HEK293T (cell line): ENCODE measurements around the gene TJP1.

Source experiments
- CTCF ChIA-PET: fragments of 350-600 bp; formaldehyde crosslinking; extraction: SDS; loops from one replicate; lab custom pipeline; 2021; ENCODE audit warnings: antibody characterized with exemption, inconsistent platforms; lab: Yijun Ruan, JAX
- POLR2A ChIA-PET: fragments of 350-600 bp; formaldehyde crosslinking; extraction: SDS; loops from one replicate; lab custom pipeline; 2020; ENCODE audit warnings: antibody characterized with exemption, inconsistent platforms; lab: Yijun Ruan, JAX
- DNase-seq: peaks from one replicate; pipeline ENCODE4 v3.0.0; 2012; ENCODE audit warnings: mixed read lengths; ENCODE audit errors: extremely low spot score
- ARNT ChIP-seq: fragments of 450-650 bp; IDR thresholded peaks from 2 replicates; pipeline ENCODE4 v1.6.1; 2017; ENCODE audit warnings: mild to moderate bottlenecking
- BHLHE40 ChIP-seq: fragments of 450-650 bp; IDR thresholded peaks from 2 replicates; pipeline ENCODE4 v1.6.1; 2016; ENCODE audit warnings: mild to moderate bottlenecking, moderate library complexity, borderline replicate concordance
- CTBP1 ChIP-seq: fragments of 450-650 bp; IDR thresholded peaks from 2 replicates; pipeline ENCODE4 v1.6.1; 2016; ENCODE audit warnings: borderline replicate concordance
- ELF4 ChIP-seq: fragments of 450-650 bp; IDR thresholded peaks from 2 replicates; pipeline ENCODE4 v1.6.1; 2017; ENCODE audit warnings: antibody characterized with exemption
- FOXA1 ChIP-seq: fragments of 450-650 bp; IDR thresholded peaks from 2 replicates; pipeline ENCODE4 v1.6.1; 2016; ENCODE audit warnings: mild to moderate bottlenecking
- FOXK2 ChIP-seq: fragments of 450-650 bp; IDR thresholded peaks from 2 replicates; pipeline ENCODE4 v1.6.1; 2016; ENCODE audit warnings: mild to moderate bottlenecking
- FOXM1 ChIP-seq: fragments of 450-650 bp; IDR thresholded peaks from 2 replicates; pipeline ENCODE4 v1.6.1; 2017; ENCODE audit warnings: mild to moderate bottlenecking, borderline replicate concordance
- HDGF ChIP-seq: fragments of 450-650 bp; IDR thresholded peaks from 2 replicates; pipeline ENCODE4 v1.6.1; 2017; ENCODE audit warnings: antibody characterized with exemption, borderline replicate concordance
- L3MBTL2 ChIP-seq: fragments of 450-650 bp; conservative IDR thresholded peaks from 2 replicates; pipeline ENCODE4 v1.6.1; 2016; ENCODE audit warnings: mild to moderate bottlenecking
- LEF1 ChIP-seq: fragments of 450-650 bp; IDR thresholded peaks from 2 replicates; pipeline ENCODE4 v1.6.1; 2017; ENCODE audit warnings: mild to moderate bottlenecking, borderline replicate concordance
- NFRKB ChIP-seq: fragments of 450-650 bp; IDR thresholded peaks from 2 replicates; pipeline ENCODE4 v1.6.1; 2016; ENCODE audit warnings: mild to moderate bottlenecking, moderate library complexity
- SP1 ChIP-seq: fragments of 450-650 bp; IDR thresholded peaks from 2 replicates; pipeline ENCODE4 v1.6.1; 2017
- SUZ12 ChIP-seq: fragments of 450-650 bp; IDR thresholded peaks from 2 replicates; pipeline ENCODE4 v1.6.1; 2016; ENCODE audit warnings: mild to moderate bottlenecking
- TARDBP ChIP-seq: fragments of 450-650 bp; IDR thresholded peaks from 2 replicates; pipeline ENCODE4 v1.6.1; 2016
- ZNF384 ChIP-seq: fragments of 450-650 bp; IDR thresholded peaks from 2 replicates; pipeline ENCODE4 v1.6.1; 2016
- TF ChIP-seq, protein P1 (sequence below): fragments of 450-650 bp; IDR thresholded peaks from 2 replicates; pipeline ENCODE4 v1.6.1; 2016

TJP1 gene

DNA sequence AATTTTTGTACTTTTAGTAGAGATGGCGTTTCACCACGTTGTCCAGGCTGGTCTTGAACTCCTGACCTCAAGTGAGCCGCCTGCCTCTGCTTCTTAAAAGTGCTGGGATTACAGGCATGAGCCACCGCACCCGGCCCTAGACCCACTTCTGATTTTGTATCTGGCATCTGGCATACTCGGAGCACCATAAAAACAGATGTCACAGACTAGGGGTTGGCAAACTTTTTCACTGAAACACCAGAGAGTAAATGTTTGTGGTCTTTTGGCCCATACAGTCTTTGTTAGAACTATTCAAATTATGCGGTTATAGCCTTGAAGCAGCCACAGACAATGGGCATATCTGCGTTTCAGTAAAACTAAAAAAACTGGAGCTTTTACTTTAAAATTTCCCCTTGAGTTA is 110.7 kb downstream of the TJP1 start:
- ChIA-PET POLR2A (no interaction called here), CTCF (no interaction called here)
- TF ChIP-seq TARDBP (no peak), ARNT (no peak), SP1 (no peak), FOXA1 (no peak), CTBP1 (no peak), NFRKB (no peak), LEF1 (no peak), SUZ12 (no peak)
- TF ChIP-seq, protein P1, sequence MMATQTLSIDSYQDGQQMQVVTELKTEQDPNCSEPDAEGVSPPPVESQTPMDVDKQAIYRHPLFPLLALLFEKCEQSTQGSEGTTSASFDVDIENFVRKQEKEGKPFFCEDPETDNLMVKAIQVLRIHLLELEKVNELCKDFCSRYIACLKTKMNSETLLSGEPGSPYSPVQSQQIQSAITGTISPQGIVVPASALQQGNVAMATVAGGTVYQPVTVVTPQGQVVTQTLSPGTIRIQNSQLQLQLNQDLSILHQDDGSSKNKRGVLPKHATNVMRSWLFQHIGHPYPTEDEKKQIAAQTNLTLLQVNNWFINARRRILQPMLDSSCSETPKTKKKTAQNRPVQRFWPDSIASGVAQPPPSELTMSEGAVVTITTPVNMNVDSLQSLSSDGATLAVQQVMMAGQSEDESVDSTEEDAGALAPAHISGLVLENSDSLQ: no peak
- no peak for DNase-seq

DNA sequence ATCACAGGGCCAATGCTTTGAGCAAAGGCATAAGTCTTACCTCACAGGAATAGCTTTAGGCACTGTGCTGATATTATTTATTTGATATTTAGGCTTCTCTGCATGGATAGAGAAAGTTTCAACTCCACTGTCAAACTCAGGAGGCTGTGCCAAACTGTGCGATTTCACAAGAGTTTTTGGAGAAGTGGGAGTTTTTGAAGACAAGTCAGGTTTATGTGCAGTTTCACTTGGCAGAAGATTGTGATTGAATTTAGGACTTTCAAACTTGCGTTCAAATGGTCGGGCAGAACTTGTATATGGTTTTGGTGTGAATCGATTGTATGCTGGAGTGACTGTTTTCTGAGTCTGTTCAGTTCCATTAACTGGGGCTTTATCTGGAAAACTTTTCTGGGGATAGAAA is 113.7 kb downstream of the TJP1 start:
- DNase-seq: no peak
- no peak for TF ChIP-seq ARNT
- TF ChIP-seq NFRKB: no peak
- no peak for TF ChIP-seq FOXM1
- no peak for TF ChIP-seq TARDBP
- TF ChIP-seq L3MBTL2: no peak
- POLR2A ChIA-PET: no interaction called here
- CTCF ChIA-PET: no interaction called here

DNA sequence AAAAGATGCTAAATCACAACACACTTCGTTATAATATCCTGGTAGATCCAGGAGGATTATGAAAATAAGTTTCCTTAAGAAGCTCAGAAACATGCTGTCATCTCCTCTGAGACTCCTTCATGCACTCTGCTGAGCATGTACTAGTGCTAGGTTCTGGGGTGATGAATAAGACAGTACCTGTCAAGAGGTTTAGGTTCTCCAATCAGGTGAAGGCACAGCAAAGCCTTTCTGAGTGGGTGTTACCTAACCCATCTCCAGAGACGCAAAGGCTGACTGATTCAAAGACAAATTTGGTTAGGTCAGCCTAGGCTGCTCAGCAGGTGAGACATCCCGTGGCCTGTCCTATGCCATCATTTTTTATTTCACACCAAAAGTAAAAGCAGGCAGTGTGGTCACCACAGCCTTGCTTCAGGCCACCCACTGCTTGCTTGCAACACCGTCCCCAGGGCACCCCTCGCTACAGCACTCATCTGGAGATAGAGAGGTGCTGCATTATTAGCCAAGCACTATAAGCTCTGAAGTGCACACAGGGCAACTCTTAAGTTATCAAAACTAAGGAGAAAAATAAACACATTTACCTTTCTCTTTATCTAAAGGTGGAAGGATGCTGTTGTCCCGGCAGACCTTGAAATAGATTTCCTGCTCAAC is 117.2 kb downstream of the TJP1 start:
- no peak for DNase-seq
- TF ChIP-seq FOXA1: no peak
- no peak for TF ChIP-seq FOXM1
- no peak for TF ChIP-seq NFRKB
- no peak for TF ChIP-seq CTBP1
- TF ChIP-seq ARNT: no peak
- TF ChIP-seq SUZ12: no peak
- no peak for TF ChIP-seq BHLHE40
- no peak for TF ChIP-seq ELF4
- no peak for TF ChIP-seq TARDBP
- TF ChIP-seq HDGF: no peak
- TF ChIP-seq L3MBTL2: no peak
- TF ChIP-seq FOXK2: no peak
- TF ChIP-seq, protein P1: no peak
- TF ChIP-seq LEF1: no peak
- no peak for TF ChIP-seq SP1
- no peak for TF ChIP-seq ZNF384
- ChIA-PET CTCF (no interaction called here), POLR2A (no interaction called here)

DNA sequence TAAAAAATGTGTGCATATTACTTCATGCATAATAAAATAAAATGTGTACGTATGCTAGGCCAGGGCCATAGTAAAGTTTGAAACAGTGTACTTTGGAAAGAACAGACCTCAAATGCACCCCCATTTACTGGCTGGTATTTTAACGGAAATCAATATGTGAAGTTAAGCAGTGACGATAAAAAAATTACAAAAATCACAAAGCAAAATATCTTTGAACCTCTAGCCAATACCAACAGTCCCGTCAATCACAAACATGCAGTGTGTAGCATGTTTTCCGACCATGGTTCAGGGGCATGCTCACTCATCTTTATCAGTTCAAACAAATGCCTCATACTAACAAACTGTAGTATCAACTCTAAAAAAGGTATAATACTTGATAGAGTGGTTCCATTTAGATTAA is 121.1 kb downstream of the TJP1 start:
- POLR2A ChIA-PET: no interaction called here
- no peak for DNase-seq
- no peak for TF ChIP-seq SP1
- TF ChIP-seq LEF1: no peak
- no peak for TF ChIP-seq ARNT
- TF ChIP-seq L3MBTL2: no peak
- no peak for TF ChIP-seq FOXM1
- no peak for TF ChIP-seq BHLHE40
- TF ChIP-seq SUZ12: no peak
- TF ChIP-seq CTBP1: no peak
- no peak for TF ChIP-seq ELF4
- no peak for TF ChIP-seq ZNF384
- no peak for TF ChIP-seq FOXA1
- TF ChIP-seq NFRKB: no peak
- TF ChIP-seq FOXK2: no peak
- TF ChIP-seq, protein P1: no peak
- no peak for TF ChIP-seq HDGF
- no peak for TF ChIP-seq TARDBP
- CTCF ChIA-PET: no interaction called here

DNA sequence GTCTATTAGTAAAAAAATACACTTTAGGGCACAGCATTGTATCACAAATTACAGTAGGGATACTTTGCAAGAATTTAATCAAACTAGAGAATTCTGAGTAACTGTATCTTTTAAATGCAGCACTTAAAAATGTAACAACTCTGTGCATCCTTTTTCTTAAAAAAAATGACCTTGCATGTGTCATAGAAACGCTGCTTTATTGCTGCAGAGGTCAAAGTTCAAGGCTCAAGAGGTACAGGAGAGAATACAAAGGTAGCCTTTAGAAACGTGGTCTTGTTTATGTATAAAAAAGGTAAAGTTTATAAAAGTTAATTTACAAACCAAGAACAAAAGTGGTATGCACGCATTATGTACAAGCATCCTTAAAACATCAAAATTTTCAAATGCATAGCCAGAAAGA is 122.0 kb downstream of the TJP1 start:
- TF ChIP-seq FOXA1: no peak
- no peak for TF ChIP-seq ZNF384
- TF ChIP-seq L3MBTL2: no peak
- TF ChIP-seq ELF4: no peak
- TF ChIP-seq SP1: no peak
- ChIA-PET POLR2A (no interaction called here), CTCF (no interaction called here)
- no peak for DNase-seq

DNA sequence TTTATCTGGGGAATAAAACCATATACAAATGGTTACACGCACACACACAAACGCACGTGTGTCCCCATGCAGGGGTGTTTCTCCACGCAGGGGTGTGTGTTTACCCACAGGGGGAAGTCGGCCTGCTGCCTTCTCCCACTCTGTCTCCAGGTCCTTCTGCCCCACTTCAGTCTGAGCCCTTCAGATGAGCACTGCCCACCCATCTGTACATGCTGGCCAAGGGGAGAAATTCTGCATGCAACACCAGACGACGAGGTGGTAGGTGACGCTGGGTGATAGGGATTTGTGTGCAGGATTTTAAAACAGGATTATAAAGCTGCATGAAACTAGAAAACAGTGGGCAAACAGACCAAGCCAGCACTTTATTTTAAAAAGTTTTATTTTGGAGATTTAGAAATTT is 122.5 kb downstream of the TJP1 start:
- ChIA-PET POLR2A (no interaction called here), CTCF (no interaction called here)
- no peak for TF ChIP-seq ARNT
- TF ChIP-seq HDGF: no peak
- no peak for TF ChIP-seq FOXM1
- no peak for TF ChIP-seq CTBP1
- no peak for TF ChIP-seq LEF1
- TF ChIP-seq FOXK2: no peak
- TF ChIP-seq L3MBTL2: no peak
- no peak for TF ChIP-seq SP1
- TF ChIP-seq FOXA1: no peak
- TF ChIP-seq NFRKB: no peak
- no peak for TF ChIP-seq BHLHE40
- TF ChIP-seq, protein P1: no peak
- TF ChIP-seq TARDBP: no peak
- no peak for TF ChIP-seq ZNF384
- TF ChIP-seq ELF4: no peak
- DNase-seq: no peak
